GM12874 (cell line): ENCODE data around the gene CROCC2.

Experiments used
- CTCF ChIP-seq: IDR thresholded peaks from 2 replicates; pipeline ENCODE4 v1.5.1; 2011; ENCODE audit warnings: low read depth, mild to moderate bottlenecking, control low read depth, low read length, moderate library complexity; ENCODE audit not compliant: insufficient read depth

The CROCC2 gene

GRCh38 chr2:240868286-240869108 is 37.6 kb upstream of the CROCC2 start, which contains the start of gene AGXT:
Gene AGXT, plus strand, starts transcription at chr2:240868824. Its CDS starts 42 bp downstream, at chr2:240868866.
- no peak for TF ChIP-seq CTCF

GRCh38 chr2:240869109-240869955 is 36.8 kb upstream of the CROCC2 start:
- no peak for TF ChIP-seq CTCF

GRCh38 chr2:240869956-240870875 is 35.9 kb upstream of the CROCC2 start:
- TF ChIP-seq CTCF: no peak

GRCh38 chr2:240871071-240871958 is 34.8 kb upstream of the CROCC2 start:
- no peak for TF ChIP-seq CTCF

- no peak for TF ChIP-seq CTCF
These were observed 33.6 kb upstream of the CROCC2 start for GRCh38 chr2:240872317-240873097.
